ENCODE measurements around the gene TSPO.
"Not testable (repeated sequence)": the region's sequence is repeated elsewhere in the genome, so short reads cannot be mapped to it uniquely, and the experiment has no call there.

The TSPO gene

GRCh38 chr22:43151251-43152002 lies at the start of gene TSPO:
TSS of gene TSPO (plus strand) at chr22:43151559. CDS start at chr22:43159239, 7,680 bp downstream.
- no peaks in the 10 kb centered on the region for H3K27me3 Mint-ChIP-seq (ENCODE audit: low read depth)
- no peaks in the 10 kb centered on the region for H3K9me3 Mint-ChIP-seq
- H3K36me3 Mint-ChIP-seq (ENCODE audit: low read depth) = no peaks in the 10 kb centered on the region
- H3K27ac Mint-ChIP-seq = peak within 1 kb of the TSS; percentile 89
- H3K4me3 Mint-ChIP-seq = peak within 1 kb of the TSS; percentile 96
- H3K4me1 Mint-ChIP-seq (ENCODE audit: low read depth) = peaks cover 28% of the 10 kb centered on the region

GRCh38 chr22:43104056-43104625 lies 47.2 kb upstream of the TSPO start:
- peak overlapping the region; percentile 21 for H3K27ac Mint-ChIP-seq
- H3K4me3 Mint-ChIP-seq; H3K9me3 Mint-ChIP-seq; H3K36me3 Mint-ChIP-seq (ENCODE audit: low read depth); H3K4me1 Mint-ChIP-seq (ENCODE audit: low read depth): not testable (repeated sequence)
- H3K27me3 Mint-ChIP-seq (ENCODE audit: low read depth) = peaks cover 14% of the 10 kb centered on the region

GRCh38 chr22:43104950-43105349 lies 46.4 kb upstream of the TSPO start:
- H3K27ac Mint-ChIP-seq; H3K36me3 Mint-ChIP-seq (ENCODE audit: low read depth); H3K9me3 Mint-ChIP-seq; H3K4me1 Mint-ChIP-seq (ENCODE audit: low read depth); H3K4me3 Mint-ChIP-seq: not testable (repeated sequence)
- H3K27me3 Mint-ChIP-seq (ENCODE audit: low read depth) = peaks cover 17% of the 10 kb centered on the region

- Mint-ChIP-seq H3K4me3 (no peak overlapping the region), H3K27ac (no peak overlapping the region), H3K36me3 (ENCODE audit: low read depth) (no peaks in the 10 kb centered on the region), H3K4me1 (ENCODE audit: low read depth) (peaks cover 9% of the 10 kb centered on the region), H3K9me3 (no peaks in the 10 kb centered on the region), H3K27me3 (ENCODE audit: low read depth) (peaks cover 22% of the 10 kb centered on the region)
Measured at GRCh38 chr22:43106302-43106701, 45.1 kb upstream of the TSPO start.

- H3K27me3 Mint-ChIP-seq (ENCODE audit: low read depth) = peaks cover 45% of the 10 kb centered on the region
- H3K36me3 Mint-ChIP-seq (ENCODE audit: low read depth) = no peaks in the 10 kb centered on the region
- no peak overlapping the region for H3K4me3 Mint-ChIP-seq
- H3K27ac Mint-ChIP-seq = no peak overlapping the region
- H3K9me3 Mint-ChIP-seq = no peaks in the 10 kb centered on the region
- peaks cover 4% of the 10 kb centered on the region for H3K4me1 Mint-ChIP-seq (ENCODE audit: low read depth)
Measured at GRCh38 chr22:43109511-43109910, 41.8 kb upstream of the TSPO start.

- Mint-ChIP-seq H3K27me3 (ENCODE audit: low read depth) (peaks cover 45% of the 10 kb centered on the region), H3K4me3 (peak overlapping the region; percentile 74), H3K27ac (no peak overlapping the region)
Measured at GRCh38 chr22:43109921-43110443, 41.4 kb upstream of the TSPO start.

GRCh38 chr22:43110444-43110926 lies 40.9 kb upstream of the TSPO start, which contains the start of gene BIK:
TSS of gene BIK (plus strand) at chr22:43110750. CDS start at chr22:43124023, 13,273 bp downstream.
- no peaks in the 10 kb centered on the region for H3K9me3 Mint-ChIP-seq
- H3K4me1 Mint-ChIP-seq (ENCODE audit: low read depth) = peaks cover 4% of the 10 kb centered on the region
- H3K27me3 Mint-ChIP-seq (ENCODE audit: low read depth) = peaks cover 45% of the 10 kb centered on the region
- H3K36me3 Mint-ChIP-seq (ENCODE audit: low read depth) = no peaks in the 10 kb centered on the region
- H3K27ac Mint-ChIP-seq = no peak within 1 kb of the TSS
- peak within 1 kb of the TSS; percentile 74 for H3K4me3 Mint-ChIP-seq

More at GRCh38 chr22:43109921-43110443, 41.4 kb upstream of the TSPO start:
- H3K4me1 Mint-ChIP-seq (ENCODE audit: low read depth) = peaks cover 4% of the 10 kb centered on the region
- H3K36me3 Mint-ChIP-seq (ENCODE audit: low read depth) = no peaks in the 10 kb centered on the region
- H3K9me3 Mint-ChIP-seq = no peaks in the 10 kb centered on the region

GRCh38 chr22:43110927-43111623 lies 40.3 kb upstream of the TSPO start:
- no peak overlapping the region for H3K27ac Mint-ChIP-seq
- no peaks in the 10 kb centered on the region for H3K36me3 Mint-ChIP-seq (ENCODE audit: low read depth)
- peak overlapping the region; percentile 59 for H3K4me3 Mint-ChIP-seq
- H3K27me3 Mint-ChIP-seq (ENCODE audit: low read depth) = peaks cover 45% of the 10 kb centered on the region
- H3K4me1 Mint-ChIP-seq (ENCODE audit: low read depth) = peaks cover 4% of the 10 kb centered on the region
- no peaks in the 10 kb centered on the region for H3K9me3 Mint-ChIP-seq

GRCh38 chr22:43113526-43114251 lies 37.7 kb upstream of the TSPO start:
- Mint-ChIP-seq H3K36me3 (ENCODE audit: low read depth) (no peaks in the 10 kb centered on the region), H3K4me3 (no peak overlapping the region), H3K27me3 (ENCODE audit: low read depth) (peaks cover 36% of the 10 kb centered on the region), H3K4me1 (ENCODE audit: low read depth) (peaks cover 4% of the 10 kb centered on the region), H3K9me3 (no peaks in the 10 kb centered on the region), H3K27ac (no peak overlapping the region)

- Mint-ChIP-seq H3K27ac (no peak overlapping the region), H3K36me3 (ENCODE audit: low read depth) (no peaks in the 10 kb centered on the region), H3K4me1 (ENCODE audit: low read depth) (peaks cover 5% of the 10 kb centered on the region), H3K4me3 (no peak overlapping the region), H3K27me3 (ENCODE audit: low read depth) (peaks cover 28% of the 10 kb centered on the region), H3K9me3 (no peaks in the 10 kb centered on the region)
Measured at GRCh38 chr22:43114958-43115357, 36.4 kb upstream of the TSPO start.

- H3K4me3 Mint-ChIP-seq = no peak overlapping the region
- H3K9me3 Mint-ChIP-seq = no peaks in the 10 kb centered on the region
- no peak overlapping the region for H3K27ac Mint-ChIP-seq
- H3K4me1 Mint-ChIP-seq (ENCODE audit: low read depth) = peaks cover 1% of the 10 kb centered on the region
- peaks cover 17% of the 10 kb centered on the region for H3K27me3 Mint-ChIP-seq (ENCODE audit: low read depth)
- no peaks in the 10 kb centered on the region for H3K36me3 Mint-ChIP-seq (ENCODE audit: low read depth)
Measured at GRCh38 chr22:43116932-43117331, 34.4 kb upstream of the TSPO start.

GRCh38 chr22:43118024-43118849 lies 33.1 kb upstream of the TSPO start:
- no peak overlapping the region for H3K4me3 Mint-ChIP-seq
- peaks cover 7% of the 10 kb centered on the region for H3K27me3 Mint-ChIP-seq (ENCODE audit: low read depth)
- no peaks in the 10 kb centered on the region for H3K36me3 Mint-ChIP-seq (ENCODE audit: low read depth)
- H3K4me1 Mint-ChIP-seq (ENCODE audit: low read depth) = peaks cover 1% of the 10 kb centered on the region
- H3K27ac Mint-ChIP-seq = no peak overlapping the region
- H3K9me3 Mint-ChIP-seq = no peaks in the 10 kb centered on the region

- Mint-ChIP-seq H3K4me3 (no peak overlapping the region), H3K27me3 (ENCODE audit: low read depth) (no peaks in the 10 kb centered on the region), H3K4me1 (ENCODE audit: low read depth) (peaks cover 1% of the 10 kb centered on the region), H3K9me3 (no peaks in the 10 kb centered on the region), H3K27ac (no peak overlapping the region), H3K36me3 (ENCODE audit: low read depth) (no peaks in the 10 kb centered on the region)
Measured at GRCh38 chr22:43118953-43119458, 32.4 kb upstream of the TSPO start.

Data from T-helper 1 cell treated with Interleukin-12 subunit alpha and Interleukin-12 subunit beta and Interleukin-4 antibody, amounts not matched to agents 30 μg/mL and 1 μg/mL, for 36 hours (primary cell).